Panc1 (cell line): ENCODE results near the gene GNAT3. TPM values are rescaled to one million over a fixed set of nuclear protein-coding genes. Genes with fewer than 3 reads are reported as not detected.

Experiments used
- ATAC-seq: fragments of 200-7000 bp; cut with Tn5 transposase; 2 replicates; pipeline ENCODE4 v1.9.1; 2020; ENCODE audit warnings: mild to moderate bottlenecking, moderate library complexity
- BruUV-seq: library from RNA; stranded (reverse); fragments of 400-500 nt; replicated peaks from 2 replicates; lab custom pipeline; 2021; lab: Mats Ljungman, UMichigan
- CTCF ChIA-PET: fragments of 300-600 bp; sonication (Branson Sonifier 250); formaldehyde crosslinking; loops from one replicate; lab custom pipeline; 2022; ENCODE audit warnings: antibody characterized with exemption; lab: Charles Lee
- POLR2A ChIA-PET: fragments of 300-600 bp; sonication (Branson Sonifier 250); formaldehyde crosslinking; loops from one replicate; lab custom pipeline; 2022; ENCODE audit warnings: antibody characterized with exemption; lab: Charles Lee
- DNase-seq: peaks from one replicate; pipeline ENCODE4 v3.0.0-alpha.2; 2010; ENCODE audit warnings: low read depth, low spot score
- H3K27ac ChIP-seq: 2 replicates; pipeline ENCODE4 v1.5.1; 2011; ENCODE audit warnings: mild to moderate bottlenecking, low read length, inconsistent platforms
- H3K27me3 ChIP-seq: fragments of 200-500 bp; sonication (Bioruptor generic); 2 replicates; pipeline ENCODE4 v1.6.0; 2014; ENCODE audit warnings: low read length, inconsistent platforms; ENCODE audit not compliant: control insufficient read depth, insufficient read depth
- H3K36me3 ChIP-seq: fragments of 200-500 bp; sonication (Bioruptor generic); 2 replicates; pipeline ENCODE4 v1.5.1; 2014; ENCODE audit warnings: inconsistent platforms, mild to moderate bottlenecking, low read length, moderate library complexity; ENCODE audit not compliant: control insufficient read depth, insufficient read depth
- H3K4me1 ChIP-seq: 2 replicates; pipeline ENCODE4 v1.5.1; 2011; ENCODE audit warnings: inconsistent platforms, mild to moderate bottlenecking, low read length, moderate library complexity; ENCODE audit not compliant: control insufficient read depth, insufficient read depth
- H3K4me3 ChIP-seq, 2 experiments: 2 replicates each; pipeline ENCODE4 v1.5.1; 2011 to 2012; ENCODE audit warnings: low read depth in 2 of 2, low read length in 2 of 2, mild to moderate bottlenecking in 2 of 2, inconsistent platforms in 1 of 2, moderate library complexity in 1 of 2
- H3K9me3 ChIP-seq: fragments of 200-500 bp; sonication (Bioruptor generic); 2 replicates; pipeline ENCODE4 v1.5.1; 2014; ENCODE audit warnings: low read depth, mild to moderate bottlenecking, inconsistent platforms, low read length, moderate library complexity; ENCODE audit not compliant: control insufficient read depth, insufficient read depth
- POLR2AphosphoS5 ChIP-seq: IDR thresholded peaks from 2 replicates; pipeline ENCODE4 v1.6.1; 2012; ENCODE audit warnings: mild to moderate bottlenecking, low read depth, low read length, moderate library complexity
- SIN3A ChIP-seq: IDR thresholded peaks from 2 replicates; pipeline ENCODE4 v1.6.1; 2012; ENCODE audit warnings: low read depth, mild to moderate bottlenecking, low read length, moderate library complexity, borderline replicate concordance; ENCODE audit not compliant: insufficient read depth
- TCF7L2 ChIP-seq: IDR thresholded peaks from 2 replicates; pipeline ENCODE4 v1.6.1; 2011; ENCODE audit warnings: mild to moderate bottlenecking, low read depth, low read length, inconsistent platforms
- in situ Hi-C: cut with HindIII; loops from 2 replicates; pipeline ENCODE4 v1.10.0; 2016; ENCODE audit warnings: low sequenced_read_pairs, low pct_unique_long_range_greater_than_20kb
- intact Hi-C: fragments of 100-400 bp; cut with micrococcal nuclease; formaldehyde crosslinking; loops from one replicate; pipeline ENCODE4 v1.10.0; 2022; ENCODE audit not compliant: unreplicated experiment
- total RNA-seq: library from RNA; stranded (reverse); gene quantifications from one replicate; pipeline ENCODE4 v1.2.1, GENCODE V29; 2021; ENCODE audit not compliant: unreplicated experiment
- TF ChIP-seq, protein P1 (sequence below): fragments of 450-650 bp; IDR thresholded peaks from 2 replicates; pipeline ENCODE4 v1.5.1; 2017; ENCODE audit warnings: mild to moderate bottlenecking
- TF ChIP-seq, protein P2 (sequence below), 2 experiments: IDR thresholded peaks; 2 replicates each; pipeline ENCODE4 v1.6.1; 2011 to 2012; ENCODE audit warnings: low read depth in 2 of 2, control low read depth in 1 of 2, low read length in 1 of 2, mild to moderate bottlenecking in 1 of 2, moderate library complexity in 1 of 2; ENCODE audit not compliant: insufficient read depth in 1 of 2

Gene GNAT3
- total RNA-seq, 1 experiment from 2014 or later = not detected

GRCh38 chr7:80482950-80483349 lies 28.9 kb downstream of the GNAT3 start:
- H3K4me3 ChIP-seq = no peak overlapping the region
- H3K27me3 ChIP-seq = no peaks in the 10 kb centered on the region
- intact Hi-C loops = no loop called here
- H3K9me3 ChIP-seq = no peaks in the 10 kb centered on the region
- H3K4me1 ChIP-seq = no peaks in the 10 kb centered on the region
- no peak overlapping the region for H3K27ac ChIP-seq
- no peak for DNase-seq
- BruUV-seq = no TSS peak
- POLR2A ChIA-PET = no interaction called here
- CTCF ChIA-PET = no interaction called here
- TF ChIP-seq SIN3A (no peak), POLR2AphosphoS5 (no peak), TCF7L2 (no peak)
- TF ChIP-seq, protein P1, sequence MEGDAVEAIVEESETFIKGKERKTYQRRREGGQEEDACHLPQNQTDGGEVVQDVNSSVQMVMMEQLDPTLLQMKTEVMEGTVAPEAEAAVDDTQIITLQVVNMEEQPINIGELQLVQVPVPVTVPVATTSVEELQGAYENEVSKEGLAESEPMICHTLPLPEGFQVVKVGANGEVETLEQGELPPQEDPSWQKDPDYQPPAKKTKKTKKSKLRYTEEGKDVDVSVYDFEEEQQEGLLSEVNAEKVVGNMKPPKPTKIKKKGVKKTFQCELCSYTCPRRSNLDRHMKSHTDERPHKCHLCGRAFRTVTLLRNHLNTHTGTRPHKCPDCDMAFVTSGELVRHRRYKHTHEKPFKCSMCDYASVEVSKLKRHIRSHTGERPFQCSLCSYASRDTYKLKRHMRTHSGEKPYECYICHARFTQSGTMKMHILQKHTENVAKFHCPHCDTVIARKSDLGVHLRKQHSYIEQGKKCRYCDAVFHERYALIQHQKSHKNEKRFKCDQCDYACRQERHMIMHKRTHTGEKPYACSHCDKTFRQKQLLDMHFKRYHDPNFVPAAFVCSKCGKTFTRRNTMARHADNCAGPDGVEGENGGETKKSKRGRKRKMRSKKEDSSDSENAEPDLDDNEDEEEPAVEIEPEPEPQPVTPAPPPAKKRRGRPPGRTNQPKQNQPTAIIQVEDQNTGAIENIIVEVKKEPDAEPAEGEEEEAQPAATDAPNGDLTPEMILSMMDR = no peak
- TF ChIP-seq, protein P2, sequence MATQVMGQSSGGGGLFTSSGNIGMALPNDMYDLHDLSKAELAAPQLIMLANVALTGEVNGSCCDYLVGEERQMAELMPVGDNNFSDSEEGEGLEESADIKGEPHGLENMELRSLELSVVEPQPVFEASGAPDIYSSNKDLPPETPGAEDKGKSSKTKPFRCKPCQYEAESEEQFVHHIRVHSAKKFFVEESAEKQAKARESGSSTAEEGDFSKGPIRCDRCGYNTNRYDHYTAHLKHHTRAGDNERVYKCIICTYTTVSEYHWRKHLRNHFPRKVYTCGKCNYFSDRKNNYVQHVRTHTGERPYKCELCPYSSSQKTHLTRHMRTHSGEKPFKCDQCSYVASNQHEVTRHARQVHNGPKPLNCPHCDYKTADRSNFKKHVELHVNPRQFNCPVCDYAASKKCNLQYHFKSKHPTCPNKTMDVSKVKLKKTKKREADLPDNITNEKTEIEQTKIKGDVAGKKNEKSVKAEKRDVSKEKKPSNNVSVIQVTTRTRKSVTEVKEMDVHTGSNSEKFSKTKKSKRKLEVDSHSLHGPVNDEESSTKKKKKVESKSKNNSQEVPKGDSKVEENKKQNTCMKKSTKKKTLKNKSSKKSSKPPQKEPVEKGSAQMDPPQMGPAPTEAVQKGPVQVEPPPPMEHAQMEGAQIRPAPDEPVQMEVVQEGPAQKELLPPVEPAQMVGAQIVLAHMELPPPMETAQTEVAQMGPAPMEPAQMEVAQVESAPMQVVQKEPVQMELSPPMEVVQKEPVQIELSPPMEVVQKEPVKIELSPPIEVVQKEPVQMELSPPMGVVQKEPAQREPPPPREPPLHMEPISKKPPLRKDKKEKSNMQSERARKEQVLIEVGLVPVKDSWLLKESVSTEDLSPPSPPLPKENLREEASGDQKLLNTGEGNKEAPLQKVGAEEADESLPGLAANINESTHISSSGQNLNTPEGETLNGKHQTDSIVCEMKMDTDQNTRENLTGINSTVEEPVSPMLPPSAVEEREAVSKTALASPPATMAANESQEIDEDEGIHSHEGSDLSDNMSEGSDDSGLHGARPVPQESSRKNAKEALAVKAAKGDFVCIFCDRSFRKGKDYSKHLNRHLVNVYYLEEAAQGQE (IDR thresholded peaks at IDR 0.05; ENCODE audit: insufficient read depth in 1 of 2, low read depth in 2 of 2, low read length in 1 of 2) = no peak
- in situ Hi-C loops = no loop called here
- H3K36me3 ChIP-seq = no peaks in the 10 kb centered on the region
- no peak for ATAC-seq

DNA sequence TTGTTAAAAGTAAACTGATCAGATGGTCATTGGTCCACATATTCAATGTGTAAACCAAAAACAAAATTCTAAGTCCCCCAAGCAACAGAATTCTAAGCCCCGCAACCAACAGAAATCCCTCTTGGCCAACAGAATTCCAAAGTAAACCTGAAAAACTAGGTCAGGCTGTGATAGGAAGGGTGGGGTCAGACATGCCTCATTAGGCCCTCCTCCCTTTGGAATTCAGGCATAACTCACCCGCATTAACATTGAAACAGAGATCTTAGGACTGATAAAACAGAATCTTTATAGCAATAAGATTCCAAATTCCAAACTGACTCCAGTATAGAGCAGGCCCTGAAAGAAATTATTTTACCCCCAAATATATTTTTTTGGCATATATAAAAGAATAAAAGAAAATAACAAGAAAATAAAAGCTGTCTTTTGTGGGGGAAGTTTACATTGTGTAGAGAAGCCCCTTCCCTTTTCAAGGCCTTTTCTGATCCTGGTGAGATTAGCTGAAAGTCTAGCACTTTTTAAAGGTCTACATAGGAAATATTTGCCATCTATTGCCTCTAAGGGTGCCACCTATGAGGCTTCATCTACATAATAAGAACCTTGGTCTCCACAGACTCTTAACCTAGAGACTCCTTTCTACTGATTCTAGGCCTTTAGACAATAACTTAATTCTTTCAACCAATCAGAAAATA lies 30.5 kb downstream of the GNAT3 start:
- intact Hi-C loops = no loop called here
- no peak overlapping the region for H3K27ac ChIP-seq

More for the DNA sequence above, 30.5 kb downstream of the GNAT3 start:
- Histone ChIP-seq H3K4me3 (no peak overlapping the region), H3K36me3 (no peaks in the 10 kb centered on the region), H3K4me1 (0 out of 2 replicates have a peak, but pooled peaks cover 2% of the 10 kb centered on the region), H3K9me3 (no peaks in the 10 kb centered on the region), H3K27me3 (no peaks in the 10 kb centered on the region)
- ChIA-PET POLR2A (no interaction called here), CTCF (no interaction called here)
- TF ChIP-seq SIN3A = no peak
- TF ChIP-seq, protein P2 (IDR thresholded peaks at IDR 0.05; ENCODE audit: insufficient read depth in 1 of 2, low read depth in 2 of 2, low read length in 1 of 2) = no peak
- no peak for TF ChIP-seq POLR2AphosphoS5
- TF ChIP-seq TCF7L2 = no peak
- TF ChIP-seq, protein P1 = no peak
- DNase-seq (no peak), ATAC-seq (no peak)
- in situ Hi-C loops = no loop called here
- no TSS peak for BruUV-seq
